HG03045 (cell line): ENCODE measurements around the gene BRI3BP.
A peak's percentile ranks its signal among the peaks of the same experiment; 100 is the strongest.
"Not testable (repeated sequence)": the region's sequence is repeated elsewhere in the genome, so short reads cannot be mapped to it uniquely, and the experiment has no call there.

Experiments used
- ATAC-seq: cut with Tn5 transposase; IDR thresholded peaks from one replicate; pipeline ENCODE4 v1.9.1; 2021; ENCODE audit warnings: mild to moderate bottlenecking, moderate library complexity; ENCODE audit not compliant: unreplicated experiment

Gene BRI3BP

GRCh38 chr12:124971603-124972002 is 21.8 kb upstream of the BRI3BP start:
- no peak for ATAC-seq

GRCh38 chr12:124972211-124972610 is 21.2 kb upstream of the BRI3BP start:
- ATAC-seq = no peak

GRCh38 chr12:124975276-124975675 is 18.2 kb upstream of the BRI3BP start:
- no peak for ATAC-seq

GRCh38 chr12:124976999-124977398 is 16.4 kb upstream of the BRI3BP start:
- no peak for ATAC-seq

GRCh38 chr12:124979568-124979967 is 13.9 kb upstream of the BRI3BP start:
- no peak for ATAC-seq

GRCh38 chr12:124980098-124980892 is 13.2 kb upstream of the BRI3BP start:
- ATAC-seq = no peak

GRCh38 chr12:124986876-124987275 is 6.6 kb upstream of the BRI3BP start:
- ATAC-seq = not testable (repeated sequence)

GRCh38 chr12:124992874-124993625 is 395 bp upstream of the BRI3BP start:
- no peak for ATAC-seq

GRCh38 chr12:124994437-124994975 is 1.1 kb downstream of the BRI3BP start:
- peak; percentile 23 for ATAC-seq

- no peak for ATAC-seq
These were observed 1.9 kb downstream of the BRI3BP start for GRCh38 chr12:124995200-124995961.

GRCh38 chr12:124998705-124999104 is 5.3 kb downstream of the BRI3BP start:
- ATAC-seq = no peak

GRCh38 chr12:125001636-125002035 is 8.2 kb downstream of the BRI3BP start:
- no peak for ATAC-seq

GRCh38 chr12:125003021-125003420 is 9.6 kb downstream of the BRI3BP start:
- no peak for ATAC-seq

GRCh38 chr12:125004621-125005020 is 11.2 kb downstream of the BRI3BP start:
- ATAC-seq = no peak

- no peak for ATAC-seq
These were observed 12.2 kb downstream of the BRI3BP start for GRCh38 chr12:125005652-125006051.

GRCh38 chr12:125006365-125006764 is 12.9 kb downstream of the BRI3BP start:
- ATAC-seq = no peak

GRCh38 chr12:125013816-125014442 is 20.5 kb downstream of the BRI3BP start:
- no peak for ATAC-seq

GRCh38 chr12:125014526-125014925 is 21.1 kb downstream of the BRI3BP start:
- ATAC-seq = no peak

- no peak for ATAC-seq
These were observed 22.4 kb downstream of the BRI3BP start for GRCh38 chr12:125015680-125016310.

GRCh38 chr12:125017801-125018200 is 24.4 kb downstream of the BRI3BP start:
- ATAC-seq = no peak
